ENCODE data around the gene HIP1.

DNA sequence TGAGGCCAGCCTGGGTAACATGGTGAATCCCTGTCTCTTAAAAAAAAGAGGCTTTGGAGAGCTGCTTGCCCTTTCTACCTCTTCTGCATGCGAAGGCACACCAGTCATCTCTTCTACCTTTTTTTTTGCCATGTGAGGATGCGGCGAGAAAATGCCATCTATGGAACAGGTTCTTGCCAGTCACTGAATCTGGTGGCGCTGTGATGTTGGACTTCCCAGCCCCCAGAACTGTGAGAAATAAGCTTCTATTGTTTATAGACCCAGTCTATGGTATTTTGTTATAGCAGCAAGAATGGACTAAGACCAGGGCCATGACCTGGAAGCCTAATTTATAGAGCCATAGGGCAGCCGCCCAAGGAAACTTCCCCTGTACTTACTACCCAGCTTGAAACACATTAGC, 112.9 kb downstream of the HIP1 start:
- no peak for TF ChIP-seq EZH2phosphoT487 (IDR thresholded peaks at IDR 0.05; ENCODE audit: borderline replicate concordance, low read length)
- TF ChIP-seq, protein P1, sequence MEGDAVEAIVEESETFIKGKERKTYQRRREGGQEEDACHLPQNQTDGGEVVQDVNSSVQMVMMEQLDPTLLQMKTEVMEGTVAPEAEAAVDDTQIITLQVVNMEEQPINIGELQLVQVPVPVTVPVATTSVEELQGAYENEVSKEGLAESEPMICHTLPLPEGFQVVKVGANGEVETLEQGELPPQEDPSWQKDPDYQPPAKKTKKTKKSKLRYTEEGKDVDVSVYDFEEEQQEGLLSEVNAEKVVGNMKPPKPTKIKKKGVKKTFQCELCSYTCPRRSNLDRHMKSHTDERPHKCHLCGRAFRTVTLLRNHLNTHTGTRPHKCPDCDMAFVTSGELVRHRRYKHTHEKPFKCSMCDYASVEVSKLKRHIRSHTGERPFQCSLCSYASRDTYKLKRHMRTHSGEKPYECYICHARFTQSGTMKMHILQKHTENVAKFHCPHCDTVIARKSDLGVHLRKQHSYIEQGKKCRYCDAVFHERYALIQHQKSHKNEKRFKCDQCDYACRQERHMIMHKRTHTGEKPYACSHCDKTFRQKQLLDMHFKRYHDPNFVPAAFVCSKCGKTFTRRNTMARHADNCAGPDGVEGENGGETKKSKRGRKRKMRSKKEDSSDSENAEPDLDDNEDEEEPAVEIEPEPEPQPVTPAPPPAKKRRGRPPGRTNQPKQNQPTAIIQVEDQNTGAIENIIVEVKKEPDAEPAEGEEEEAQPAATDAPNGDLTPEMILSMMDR (IDR thresholded peaks at IDR 0.05; ENCODE audit: low read depth, low read length, poor library complexity, severe bottlenecking): no peak
